ENCODE measurements around the gene NEU3.
A peak's percentile ranks its signal among the peaks of the same experiment; 100 is the strongest.

NEU3 gene, protein sequence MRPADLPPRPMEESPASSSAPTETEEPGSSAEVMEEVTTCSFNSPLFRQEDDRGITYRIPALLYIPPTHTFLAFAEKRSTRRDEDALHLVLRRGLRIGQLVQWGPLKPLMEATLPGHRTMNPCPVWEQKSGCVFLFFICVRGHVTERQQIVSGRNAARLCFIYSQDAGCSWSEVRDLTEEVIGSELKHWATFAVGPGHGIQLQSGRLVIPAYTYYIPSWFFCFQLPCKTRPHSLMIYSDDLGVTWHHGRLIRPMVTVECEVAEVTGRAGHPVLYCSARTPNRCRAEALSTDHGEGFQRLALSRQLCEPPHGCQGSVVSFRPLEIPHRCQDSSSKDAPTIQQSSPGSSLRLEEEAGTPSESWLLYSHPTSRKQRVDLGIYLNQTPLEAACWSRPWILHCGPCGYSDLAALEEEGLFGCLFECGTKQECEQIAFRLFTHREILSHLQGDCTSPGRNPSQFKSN

DNA sequence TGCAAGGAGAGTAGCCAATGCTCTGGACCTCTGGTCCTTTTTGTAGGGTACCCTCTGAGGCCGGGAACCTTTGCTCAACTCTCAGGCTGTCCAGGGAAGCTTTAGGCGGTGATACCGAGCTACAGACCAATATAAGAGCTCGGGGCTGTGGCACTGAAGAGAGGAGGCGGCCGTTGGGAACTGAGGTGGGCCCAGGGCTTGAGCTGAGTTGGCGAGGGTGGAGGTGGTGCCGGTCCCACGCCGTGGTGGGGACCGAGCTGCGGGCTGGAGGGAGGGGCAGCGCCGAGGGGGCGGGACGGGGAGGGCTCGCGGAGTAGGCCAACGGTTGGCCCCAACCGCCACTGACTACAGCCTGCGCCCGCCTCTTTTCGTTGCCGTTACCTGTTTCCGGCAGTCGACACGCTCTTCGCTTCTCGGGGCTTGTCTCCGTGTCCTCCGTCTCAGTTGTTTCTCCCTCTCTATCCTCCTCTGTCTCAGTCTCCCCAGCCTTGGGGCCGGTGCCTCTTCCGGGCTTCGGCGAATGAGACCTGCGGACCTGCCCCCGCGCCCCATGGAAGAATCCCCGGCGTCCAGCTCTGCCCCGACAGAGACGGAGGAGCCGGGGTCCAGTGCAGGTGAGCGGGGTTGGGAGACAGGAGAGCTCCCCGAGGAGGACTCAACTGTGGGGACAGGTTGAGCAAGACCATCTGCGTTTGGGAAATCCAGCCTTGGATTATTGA lies at the start of gene NEU3:
Gene NEU3, plus strand, starts transcription at position 393 of the 719 bp plus-strand sequence. Its CDS starts 128 bp downstream, at position 521.
- peak; percentile 84 for DNase-seq

DNA sequence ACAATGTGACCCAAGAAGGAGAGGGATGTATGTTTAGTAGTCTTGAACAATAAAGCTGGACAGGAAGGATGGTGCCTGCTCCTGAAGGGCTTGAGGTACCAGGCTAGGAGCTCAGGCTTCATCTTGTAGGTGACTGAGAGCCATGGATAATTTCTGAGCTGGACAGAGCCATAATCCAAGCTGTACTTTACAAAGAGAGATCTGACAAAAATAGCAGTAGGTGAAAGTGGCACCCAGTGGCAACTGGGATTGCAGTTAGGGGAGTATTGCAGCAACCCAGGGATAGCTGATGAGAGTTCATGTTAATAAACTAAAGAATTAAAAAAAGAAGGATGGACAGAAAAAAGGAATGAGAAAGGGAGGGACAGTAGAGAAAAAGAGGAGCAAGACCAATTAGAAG lies 47.2 kb upstream of the NEU3 start:
- no peak for DNase-seq

DNA sequence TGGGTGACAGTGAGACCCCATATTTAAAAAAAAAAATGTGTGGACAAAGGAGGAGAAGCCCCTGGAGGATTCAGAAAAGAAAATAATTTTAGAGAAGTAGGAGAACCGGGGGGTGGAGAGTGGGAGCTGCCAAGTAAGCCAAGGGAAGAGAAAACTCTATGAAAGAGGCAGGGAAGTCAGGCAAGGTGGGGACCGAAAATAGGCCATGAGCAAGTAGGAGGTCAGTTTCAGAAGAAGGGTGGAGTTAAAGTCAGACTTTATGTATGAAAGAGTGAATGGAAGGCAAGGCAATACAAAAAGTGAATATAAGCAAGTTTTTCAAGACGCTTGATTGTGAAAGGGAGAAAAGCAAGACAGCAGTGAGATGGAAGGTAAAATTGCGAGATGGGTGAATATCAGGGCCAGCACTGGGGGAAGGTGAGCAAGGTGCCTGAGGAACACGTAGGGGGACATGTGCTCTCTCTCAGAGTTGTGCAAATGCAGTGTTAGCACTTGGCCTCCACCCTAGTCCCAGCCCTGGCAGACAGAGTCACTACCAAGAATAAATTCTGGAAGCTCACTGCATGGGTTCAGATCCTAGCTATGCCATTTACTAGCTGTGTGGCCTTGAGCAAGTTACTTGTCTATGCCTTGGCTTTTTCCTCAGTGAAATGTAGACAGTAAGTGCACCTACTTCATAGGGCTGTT lies 46.5 kb upstream of the NEU3 start:
- no peak for DNase-seq

DNA sequence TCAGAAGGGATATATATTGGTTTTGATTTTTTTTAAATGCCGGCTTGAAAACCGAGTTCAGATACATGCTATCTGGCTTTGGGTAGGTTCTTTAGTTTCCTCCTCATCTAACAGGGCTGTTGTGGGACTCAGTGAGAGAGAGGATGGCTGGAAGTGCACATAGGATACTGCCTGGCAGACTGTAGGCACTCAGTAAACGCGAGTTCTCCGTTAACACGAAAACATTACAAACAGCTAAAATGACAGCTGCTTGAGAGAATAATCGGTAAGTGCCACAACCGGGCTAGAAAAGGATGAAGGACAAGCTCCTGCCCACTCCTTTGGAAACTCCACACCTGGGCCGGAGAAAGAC lies 40.2 kb upstream of the NEU3 start:
- DNase-seq, result no peak

DNA sequence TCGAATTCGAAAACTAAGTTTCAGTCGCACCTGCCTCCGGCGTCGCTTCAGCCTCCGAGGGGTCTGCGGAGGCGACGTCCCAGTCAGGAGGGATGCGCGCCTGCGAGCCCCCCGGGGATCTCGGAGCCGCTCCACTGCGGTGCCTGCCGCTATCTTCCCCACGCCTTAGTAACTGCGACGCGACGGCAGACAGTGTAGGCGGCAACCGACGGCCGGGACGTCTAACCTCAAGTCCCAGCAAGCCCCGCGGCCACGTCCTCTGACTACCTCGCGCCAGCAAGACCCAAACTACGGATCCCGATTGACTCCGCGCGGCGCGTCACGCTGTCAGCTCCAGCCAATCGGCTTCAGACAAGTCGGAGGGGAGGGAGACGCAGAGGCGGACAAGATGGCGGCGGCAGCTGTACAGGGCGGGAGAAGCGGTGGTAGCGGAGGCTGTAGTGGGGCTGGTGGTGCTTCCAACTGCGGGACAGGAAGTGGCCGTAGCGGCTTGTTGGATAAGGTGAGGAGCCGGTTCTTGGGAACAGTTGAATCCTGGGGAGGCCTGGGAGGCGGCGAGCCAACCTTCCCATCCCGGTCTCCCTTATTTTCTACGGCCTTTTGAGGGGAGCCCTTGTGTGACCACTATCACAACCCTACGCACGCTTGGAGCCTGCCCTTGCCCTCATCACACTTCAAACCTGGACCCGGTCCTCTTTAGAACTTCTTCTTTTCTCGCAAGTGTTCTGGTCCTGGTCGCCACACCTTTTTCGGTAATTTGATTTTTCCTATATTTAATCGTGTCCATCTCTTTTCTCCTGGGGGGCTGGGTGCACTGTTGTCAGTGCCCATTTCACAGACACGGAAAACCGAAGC lies 39.6 kb upstream of the NEU3 start, which contains the start of the genes SPCS2 and XRRA1:
Gene SPCS2, plus strand, starts transcription at position 369 of the 855 bp plus-strand sequence. Its CDS starts 20 bp downstream, at position 389.
Gene XRRA1, minus strand, starts transcription at position 194 of the 855 bp plus-strand sequence. CDS start 8,213 bp downstream, outside the sequence.
- peak; percentile 98 for DNase-seq

DNA sequence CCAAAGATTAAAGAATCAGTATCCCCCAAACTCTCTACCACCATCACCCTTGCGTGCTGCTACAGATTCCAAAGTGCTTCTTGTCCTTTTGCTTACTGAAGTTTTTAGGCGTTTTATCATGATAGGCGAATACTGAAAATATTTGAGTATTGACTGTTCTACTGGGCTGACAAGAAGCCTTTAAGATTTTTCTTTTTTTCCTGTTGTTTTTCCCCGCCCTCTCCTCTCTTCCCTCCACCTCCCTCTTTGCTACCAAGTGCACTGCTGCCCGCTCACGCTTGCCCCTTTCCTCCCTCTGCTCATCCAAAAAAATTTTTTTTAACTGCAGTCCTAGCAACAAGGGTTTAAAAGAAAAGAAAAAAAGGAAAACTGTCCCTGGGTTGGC lies 39.0 kb upstream of the NEU3 start:
- no peak for DNase-seq

DNA sequence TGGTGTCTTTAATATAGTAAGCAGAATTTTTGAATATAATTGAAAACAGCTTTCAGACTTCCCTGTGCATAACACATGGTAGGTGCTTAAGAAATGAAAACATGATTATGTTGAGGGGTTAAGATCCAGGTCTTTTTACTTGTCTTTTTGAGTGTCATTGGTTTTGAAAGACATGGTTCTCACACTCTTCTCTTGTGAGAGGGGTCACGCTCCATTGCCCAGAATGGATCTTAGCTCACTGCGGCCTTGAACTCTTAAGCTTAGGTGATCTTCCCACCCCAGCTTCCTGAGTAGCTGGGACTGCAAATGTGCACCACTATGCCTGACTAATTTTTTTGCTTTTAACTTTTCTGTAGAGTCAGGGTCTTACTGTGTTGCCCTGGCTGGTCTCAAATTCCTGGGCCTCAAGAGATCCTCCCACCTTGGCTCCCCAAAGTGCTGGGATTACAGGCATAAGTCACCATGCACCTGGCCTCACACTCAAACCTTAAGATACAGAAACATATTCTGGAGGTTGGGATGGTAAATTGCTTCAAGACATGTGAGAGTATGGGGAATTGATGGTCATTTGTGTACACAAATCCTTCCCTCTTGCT lies 38.3 kb upstream of the NEU3 start:
- no peak for DNase-seq

DNA sequence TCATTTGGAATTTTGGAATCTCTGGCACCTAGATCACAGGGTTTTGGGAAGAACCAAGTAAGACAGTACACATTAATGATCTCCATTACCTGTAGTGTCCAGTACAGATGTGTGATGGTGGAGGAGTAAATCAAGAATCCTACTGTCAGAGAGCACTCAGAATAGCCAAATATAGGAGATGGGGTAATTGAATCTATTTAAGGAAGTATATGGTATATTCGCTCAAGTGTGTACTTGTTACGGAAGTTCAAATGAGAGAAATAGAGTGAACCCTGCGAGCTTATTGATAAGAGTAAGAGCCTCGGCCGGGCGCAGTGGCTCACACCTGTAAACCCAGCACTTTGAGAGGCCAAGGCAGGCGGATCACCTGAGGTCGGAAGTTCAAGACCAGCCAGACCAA lies 37.5 kb upstream of the NEU3 start:
- DNase-seq, result no peak

DNA sequence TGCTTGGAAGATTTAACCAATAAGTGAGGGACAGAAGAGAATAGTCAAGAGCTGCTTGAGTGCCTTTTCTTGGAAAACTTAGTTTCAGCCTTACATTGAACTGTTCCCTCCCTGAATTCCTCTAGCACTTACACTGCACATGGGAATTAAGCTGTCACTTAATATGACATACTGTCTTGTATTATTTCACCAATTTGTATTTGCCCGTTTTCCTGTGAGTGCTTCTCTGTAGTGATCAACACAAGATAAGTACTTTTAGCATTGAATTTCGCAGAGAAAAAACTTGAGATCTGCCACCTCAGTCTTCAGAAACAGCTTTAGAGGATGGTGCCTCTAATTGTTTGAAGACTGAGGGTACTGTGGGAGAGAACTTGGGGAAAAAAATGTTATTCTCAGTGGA lies 36.0 kb upstream of the NEU3 start:
- DNase-seq, result no peak

DNA sequence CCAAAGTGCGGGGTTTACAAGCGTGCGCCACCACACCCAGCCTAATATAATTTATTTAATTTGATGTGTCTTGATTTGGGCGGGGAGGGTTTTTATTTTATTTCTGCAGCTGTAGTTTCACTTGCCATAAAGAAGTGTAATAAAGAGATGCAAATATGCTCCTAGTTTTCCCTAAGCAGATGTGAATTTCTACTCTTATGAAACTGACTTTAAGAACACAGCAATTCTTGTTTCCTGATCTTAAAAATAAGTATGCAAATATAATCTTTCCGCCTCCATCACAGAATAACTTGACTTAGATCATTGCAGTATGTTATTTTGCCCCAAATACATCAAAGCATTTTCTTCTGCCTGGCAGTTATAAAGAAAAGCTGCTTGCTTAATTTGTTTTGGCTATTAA lies 35.3 kb upstream of the NEU3 start:
- DNase-seq, result no peak

DNA sequence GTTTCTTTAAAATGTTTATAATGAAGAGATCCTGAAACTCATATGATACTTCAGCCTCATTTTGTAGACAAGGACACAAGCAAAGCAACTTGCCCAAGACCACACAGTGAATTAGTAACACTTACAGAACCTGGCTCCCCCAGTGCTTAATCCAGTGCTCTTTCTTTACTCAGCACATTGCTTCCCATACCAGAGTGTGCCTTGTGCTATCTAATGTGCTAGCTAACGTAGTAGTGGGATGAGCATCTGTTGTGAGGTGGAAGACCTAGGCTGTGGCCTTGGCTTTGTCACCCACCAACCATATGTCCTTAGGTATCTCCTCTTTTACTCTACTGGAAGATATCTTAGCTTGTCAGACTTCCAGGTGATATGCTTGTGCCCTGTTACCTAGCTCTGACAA lies 34.5 kb upstream of the NEU3 start:
- DNase-seq, result no peak

DNA sequence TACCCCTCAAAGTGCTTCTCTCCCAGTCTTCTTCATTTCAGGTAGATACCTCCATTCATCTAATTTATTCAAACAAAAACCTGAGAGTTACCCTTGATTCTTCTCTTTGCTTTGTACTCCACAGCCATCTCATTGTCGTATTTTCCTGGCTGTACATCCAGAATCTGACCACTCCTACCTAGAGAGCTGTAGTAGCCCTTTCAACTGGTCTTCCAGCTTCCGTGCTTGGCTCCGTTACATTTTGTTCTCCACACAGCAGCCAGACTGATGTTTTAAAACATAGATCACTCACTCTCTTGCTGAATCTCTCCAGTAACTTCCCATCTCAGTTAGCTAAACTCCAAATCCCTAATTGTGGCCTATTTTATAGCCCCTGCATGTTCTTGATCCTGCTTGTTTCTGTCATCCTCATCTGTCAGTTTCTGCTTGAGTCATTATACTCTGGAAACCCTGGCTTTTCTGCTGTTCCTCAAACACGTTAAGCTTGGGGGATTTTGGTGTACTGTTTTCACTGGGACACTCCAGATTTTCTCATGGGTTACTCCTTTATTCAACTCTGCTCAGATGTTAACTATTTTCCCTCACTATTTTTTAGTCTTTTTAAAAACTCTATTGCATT lies 32.2 kb upstream of the NEU3 start:
- DNase-seq, result no peak

DNA sequence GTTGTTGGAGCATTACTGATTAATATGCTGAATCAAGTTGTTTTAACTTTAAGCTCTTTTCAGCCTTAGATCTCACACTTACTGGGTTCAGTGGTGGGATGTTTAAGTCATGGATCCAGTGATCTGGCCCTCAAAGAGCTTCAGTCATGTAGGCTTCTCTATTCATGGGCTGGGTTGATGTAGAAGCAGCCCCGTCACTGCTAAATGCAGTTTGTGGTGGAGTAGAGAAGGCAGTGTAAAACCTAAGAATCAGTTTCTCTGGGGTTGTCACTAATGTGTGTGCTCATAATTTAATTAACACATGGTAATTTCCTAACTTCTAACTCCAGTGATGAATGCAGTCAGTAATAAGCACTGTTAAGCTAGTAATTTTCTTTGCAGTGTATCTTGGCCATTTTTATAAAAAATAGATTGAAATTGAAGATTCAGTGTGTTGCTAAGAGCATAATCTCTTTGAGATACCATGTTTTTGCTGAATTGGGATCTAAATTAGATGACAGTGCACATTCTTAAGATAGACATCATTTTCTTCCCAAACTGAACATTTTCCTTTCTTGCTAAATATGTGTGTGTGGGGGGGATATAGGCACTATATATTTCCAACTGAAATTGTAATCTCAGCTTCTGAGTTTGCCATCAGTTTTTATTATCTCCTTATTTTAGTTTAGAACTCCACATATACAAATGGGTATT lies 30.6 kb upstream of the NEU3 start:
- DNase-seq, result no peak

DNA sequence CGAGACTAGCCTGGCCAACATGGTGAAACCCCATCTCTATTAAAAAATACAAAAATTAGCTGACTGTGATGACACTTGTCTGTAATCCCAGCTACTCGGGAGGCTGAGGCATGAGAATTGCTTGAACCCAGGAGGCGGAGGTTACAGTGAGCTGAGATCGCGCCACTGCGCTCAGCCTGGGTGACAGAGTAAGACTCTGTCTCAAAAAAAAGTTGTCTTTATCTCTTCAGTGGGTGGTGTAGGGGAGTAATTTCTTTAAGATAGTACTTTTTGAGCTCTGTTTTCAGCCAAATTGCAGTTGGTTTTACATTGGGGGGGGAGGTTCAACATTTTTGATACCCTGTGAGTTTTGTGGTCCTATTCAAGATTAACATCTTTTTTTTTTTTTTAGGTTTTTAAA lies 28.6 kb upstream of the NEU3 start:
- DNase-seq, result peak; percentile 39

DNA sequence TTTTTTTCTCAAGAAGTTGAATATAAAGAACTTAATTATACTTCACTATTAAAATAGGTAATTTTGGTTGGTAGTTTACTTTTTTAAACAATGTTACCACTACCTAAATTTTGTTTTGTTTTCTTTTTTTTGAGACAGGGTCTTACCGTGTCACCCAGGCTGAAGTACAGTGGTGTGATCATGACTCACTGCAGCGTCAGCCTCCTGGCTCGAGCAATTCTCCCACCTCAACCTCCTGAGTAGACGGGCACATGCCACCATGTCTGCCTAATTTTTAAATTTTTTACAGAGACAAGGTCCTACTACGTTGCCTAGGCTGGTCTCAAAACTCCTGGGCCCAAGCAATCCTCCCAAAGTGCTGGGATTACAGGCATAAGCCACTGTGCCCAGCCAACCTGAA lies 22.1 kb upstream of the NEU3 start:
- no peak for DNase-seq

DNA sequence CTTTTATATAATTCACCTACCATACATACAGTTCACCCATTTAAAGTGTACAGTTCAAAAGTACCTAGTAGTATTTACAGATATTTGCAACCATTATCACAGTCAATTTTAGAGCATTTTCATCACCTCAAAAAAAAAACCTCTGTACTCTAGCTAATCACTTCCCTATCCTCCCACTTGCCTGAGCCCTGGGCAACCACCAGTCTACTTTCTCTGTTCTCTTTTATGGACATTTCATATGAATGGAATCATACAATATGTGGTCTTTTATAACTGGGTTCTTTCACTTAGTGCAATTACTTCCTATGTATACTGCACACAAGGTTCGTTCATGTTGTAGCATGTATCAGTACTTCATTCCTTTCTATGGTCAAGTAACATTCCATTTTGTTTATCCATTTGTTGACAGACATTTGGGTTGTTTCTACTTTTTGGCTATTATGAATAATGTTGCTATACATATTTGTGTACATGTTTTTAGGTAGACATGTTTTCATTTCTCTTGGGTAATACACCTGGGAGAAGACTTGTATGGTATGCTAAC lies 17.8 kb upstream of the NEU3 start:
- DNase-seq, result no peak

DNA sequence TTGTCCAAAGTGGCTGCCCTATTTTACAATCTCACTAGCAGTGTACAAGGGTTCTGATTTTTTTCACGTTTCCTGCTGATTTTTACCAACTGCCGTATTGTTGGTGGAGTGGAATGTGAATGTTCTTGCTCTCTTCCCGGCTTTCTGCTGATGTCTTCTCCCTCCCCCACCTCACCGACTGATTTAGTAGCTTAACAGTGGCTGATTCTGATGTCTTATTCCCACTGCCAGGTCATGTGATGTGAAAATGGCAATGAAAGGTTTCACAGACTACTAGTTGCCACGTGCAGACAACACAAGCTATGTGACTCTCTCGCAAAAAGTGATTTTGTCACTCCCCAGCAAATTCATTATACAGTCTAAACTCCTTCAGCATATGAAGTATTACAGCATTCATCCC lies 17.3 kb upstream of the NEU3 start:
- no peak for DNase-seq

DNA sequence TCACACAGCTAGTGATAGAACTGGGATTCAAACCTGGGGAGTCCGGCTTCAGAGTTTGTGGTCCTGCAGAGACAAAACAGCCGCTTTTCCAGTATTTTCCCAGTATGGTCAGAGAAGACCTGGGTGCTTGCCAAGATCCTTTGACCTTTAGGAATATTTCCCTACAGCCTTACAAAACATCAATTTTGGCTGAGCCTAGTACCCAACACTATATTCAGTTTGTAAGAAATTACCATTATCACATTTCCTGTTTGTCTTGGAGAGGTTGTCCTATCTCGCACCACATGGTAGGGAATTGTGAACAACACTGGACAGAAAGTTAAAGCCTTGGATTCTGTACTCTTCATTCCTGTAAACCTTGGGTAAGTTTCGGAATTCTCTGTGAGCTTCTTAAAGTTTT lies 10.7 kb upstream of the NEU3 start:
- DNase-seq, result no peak

DNA sequence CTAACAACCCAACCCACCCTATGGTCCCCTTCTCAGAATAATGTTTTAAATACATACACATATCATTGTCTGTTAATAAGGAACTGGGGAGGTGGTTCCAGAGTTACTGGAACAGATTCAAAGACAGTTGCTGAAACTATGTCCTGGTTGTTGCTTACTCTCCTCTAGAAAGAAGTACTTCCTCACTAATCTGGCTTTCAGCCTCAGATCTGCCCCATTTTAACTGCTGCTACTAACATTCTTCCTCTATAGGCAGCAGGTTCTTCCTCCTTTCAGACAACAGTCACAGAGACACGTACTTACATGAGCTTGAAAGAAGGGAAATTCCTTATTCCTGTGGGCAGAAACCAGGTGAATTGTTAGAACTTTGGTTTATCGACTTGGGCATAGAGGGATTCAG lies 8.1 kb upstream of the NEU3 start:
- DNase-seq, result no peak

DNA sequence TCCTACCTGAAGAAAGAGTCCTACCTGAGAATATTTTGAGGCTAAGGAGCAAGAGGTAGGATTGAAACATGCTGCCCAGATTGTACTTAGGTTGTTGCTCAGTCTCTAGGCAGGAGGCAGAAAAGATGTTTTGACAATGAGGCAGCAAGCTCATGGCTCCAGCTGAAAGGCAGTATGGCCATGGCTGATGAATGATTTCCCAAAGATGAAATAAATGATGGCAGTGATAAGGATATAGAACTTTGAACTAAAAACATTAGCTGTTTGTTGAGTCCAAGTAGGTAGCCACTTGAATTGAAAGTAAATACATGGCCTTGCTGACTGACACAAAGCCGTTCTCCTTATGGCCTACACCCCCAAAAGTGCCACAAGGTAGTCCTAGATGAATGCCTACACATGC lies 6.8 kb upstream of the NEU3 start:
- DNase-seq, result no peak

DNA sequence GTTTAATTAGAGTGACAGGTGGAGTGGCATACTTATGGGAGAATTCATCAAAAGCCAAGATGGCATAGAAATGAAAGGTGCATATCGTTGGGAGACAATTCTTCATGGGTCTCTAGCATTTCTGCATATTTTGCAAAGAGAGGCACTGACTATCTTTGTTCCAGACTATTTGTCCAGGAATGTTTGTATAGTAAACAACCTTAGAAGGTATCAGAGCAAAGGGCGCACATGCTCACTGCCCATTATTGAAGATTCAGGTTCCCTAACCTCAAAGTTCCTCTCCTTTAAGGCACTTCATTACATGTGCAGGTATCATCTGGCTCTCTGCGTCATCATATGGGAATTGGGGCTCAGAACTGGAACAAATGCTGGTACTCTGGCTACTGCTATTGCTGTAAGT lies 4.7 kb upstream of the NEU3 start:
- no peak for DNase-seq

All from hematopoietic multipotent progenitor cell treated with erythropoietin and hydrocortisone succinate and interleukin-3 and kit ligand, for 8 days (in vitro differentiated cells).